Effector memory CD8-positive, alpha-beta T cell (primary cell): ENCODE data around the gene TMEM250.

Experiments used
- ATAC-seq: fragments of 150-1000 bp; cut with Tn5 transposase; replicated peaks from 2 replicates; pipeline ENCODE4 v1.10.0; 2021; ENCODE audit warnings: mild to moderate bottlenecking, moderate library complexity
- DNase-seq, 3 experiments: peaks; one replicate each; pipeline ENCODE4 v3.0.0; 2021
- H3K27ac Mint-ChIP-seq, 2 donors: one replicate each; pipeline ENCODE4 v1.8.0; 2022; ENCODE audit warnings: mild to moderate bottlenecking in 2 of 2, mixed read lengths in 2 of 2, moderate library complexity in 2 of 2
- H3K27me3 Mint-ChIP-seq, 2 donors: one replicate each; pipeline ENCODE4 v1.8.0; 2022; ENCODE audit warnings: mixed read lengths in 2 of 2
- H3K36me3 Mint-ChIP-seq: one replicate; pipeline ENCODE4 v1.8.0; 2022; ENCODE audit warnings: mild to moderate bottlenecking, moderate library complexity, mixed read lengths; ENCODE audit not compliant: insufficient read depth
- H3K4me1 Mint-ChIP-seq, 2 donors: one replicate each; pipeline ENCODE4 v1.8.0; 2022; ENCODE audit warnings: low read depth in 2 of 2, mixed read lengths in 2 of 2
- H3K4me3 Mint-ChIP-seq, 2 donors: one replicate each; pipeline ENCODE4 v1.8.0; 2022; ENCODE audit warnings: mild to moderate bottlenecking in 2 of 2, mixed read lengths in 2 of 2, moderate library complexity in 2 of 2
- H3K9me3 Mint-ChIP-seq, 2 donors: one replicate each; pipeline ENCODE4 v1.8.0; 2022; ENCODE audit warnings: mixed read lengths in 2 of 2

The TMEM250 gene

GRCh38 chr9:136081113-136081825, 37.4 kb downstream of the TMEM250 start:
- DNase-seq (no peak), ATAC-seq (no peak)
- H3K27ac Mint-ChIP-seq: no peak overlapping the region
- no peak overlapping the region for H3K4me3 Mint-ChIP-seq
- peaks cover 10% of the 10 kb centered on the region for H3K36me3 Mint-ChIP-seq
- no peaks in the 10 kb centered on the region for H3K9me3 Mint-ChIP-seq
- no peaks in the 10 kb centered on the region for H3K27me3 Mint-ChIP-seq
- H3K4me1 Mint-ChIP-seq: peaks cover 29 to 34% of the 10 kb centered on the region in 2 donors

GRCh38 chr9:136080716-136081112, 38.0 kb downstream of the TMEM250 start:
- H3K4me1 Mint-ChIP-seq: peaks cover 35 to 39% of the 10 kb centered on the region in 2 donors
- ATAC-seq (no peak), DNase-seq (no peak)
- no peaks in the 10 kb centered on the region for H3K27me3 Mint-ChIP-seq
- H3K4me3 Mint-ChIP-seq: no peak overlapping the region
- peak overlapping the region in 1 of 2 donors; percentile 81 for H3K27ac Mint-ChIP-seq
- H3K9me3 Mint-ChIP-seq: no peaks in the 10 kb centered on the region
- H3K36me3 Mint-ChIP-seq: peaks cover 10% of the 10 kb centered on the region

GRCh38 chr9:136079916-136080246, 38.8 kb downstream of the TMEM250 start:
- ATAC-seq: no peak
- H3K4me3 Mint-ChIP-seq: no peak overlapping the region
- no peak for DNase-seq
- peaks cover 38 to 41% of the 10 kb centered on the region in 2 donors for H3K4me1 Mint-ChIP-seq
- H3K9me3 Mint-ChIP-seq: no peaks in the 10 kb centered on the region
- no peaks in the 10 kb centered on the region for H3K27me3 Mint-ChIP-seq
- H3K27ac Mint-ChIP-seq: peak overlapping the region in 1 of 2 donors; percentile 81
- peaks cover 10% of the 10 kb centered on the region for H3K36me3 Mint-ChIP-seq

- Mint-ChIP-seq H3K27ac (peak overlapping the region; percentile 73 to 78), H3K9me3 (no peaks in the 10 kb centered on the region), H3K27me3 (no peaks in the 10 kb centered on the region), H3K4me1 (peaks cover 33 to 37% of the 10 kb centered on the region in 2 donors), H3K4me3 (no peak overlapping the region), H3K36me3 (peaks cover 10% of the 10 kb centered on the region)
- ATAC-seq (no peak), DNase-seq (no peak)
Measured at GRCh38 chr9:136079211-136079915, 39.3 kb downstream of the TMEM250 start.

- Mint-ChIP-seq H3K27ac (peak overlapping the region; percentile 73 to 78), H3K4me1 (peaks cover 31 to 34% of the 10 kb centered on the region in 2 donors), H3K4me3 (no peak overlapping the region), H3K27me3 (no peaks in the 10 kb centered on the region), H3K36me3 (peaks cover 8% of the 10 kb centered on the region), H3K9me3 (no peaks in the 10 kb centered on the region)
- ATAC-seq (no peak), DNase-seq (no peak)
Measured at GRCh38 chr9:136078498-136079011, 40.1 kb downstream of the TMEM250 start.

DNA sequence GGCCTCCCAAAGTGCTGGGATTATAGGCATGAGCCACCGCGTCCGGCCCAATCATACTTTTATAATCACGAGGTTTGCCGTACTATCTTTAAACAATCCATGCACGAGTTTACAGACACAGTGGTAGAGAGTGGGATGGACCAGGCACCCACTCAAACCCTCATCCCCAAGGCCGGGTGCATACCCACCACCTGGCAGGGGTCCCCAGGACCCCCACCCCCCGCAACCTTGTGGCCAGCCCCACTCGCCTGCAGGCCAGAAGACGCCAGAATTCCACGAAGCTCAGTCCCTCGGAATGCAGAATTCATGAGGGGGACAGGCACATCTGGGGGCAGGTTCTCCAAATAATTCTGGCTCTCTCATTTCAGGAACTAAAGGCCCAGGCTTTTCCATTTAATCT, 40.7 kb downstream of the TMEM250 start:
- ATAC-seq (no peak), DNase-seq (no peak)
- H3K4me3 Mint-ChIP-seq: no peak overlapping the region
- peaks cover 29 to 31% of the 10 kb centered on the region in 2 donors for H3K4me1 Mint-ChIP-seq
- H3K9me3 Mint-ChIP-seq: no peaks in the 10 kb centered on the region
- no peaks in the 10 kb centered on the region for H3K27me3 Mint-ChIP-seq
- no peak overlapping the region for H3K27ac Mint-ChIP-seq
- peaks cover 9% of the 10 kb centered on the region for H3K36me3 Mint-ChIP-seq

- H3K9me3 Mint-ChIP-seq: no peaks in the 10 kb centered on the region
- DNase-seq (no peak), ATAC-seq (no peak)
- H3K27me3 Mint-ChIP-seq: no peaks in the 10 kb centered on the region
- peaks cover 9% of the 10 kb centered on the region for H3K36me3 Mint-ChIP-seq
- peaks cover 25 to 26% of the 10 kb centered on the region in 2 donors for H3K4me1 Mint-ChIP-seq
- no peak overlapping the region for H3K27ac Mint-ChIP-seq
- no peak overlapping the region for H3K4me3 Mint-ChIP-seq
Measured at GRCh38 chr9:136077491-136077890, 41.2 kb downstream of the TMEM250 start.

- Mint-ChIP-seq H3K9me3 (no peaks in the 10 kb centered on the region), H3K4me3 (peak overlapping the region in 1 of 2 donors; percentile 9)
- ATAC-seq: peak; percentile 27
Measured at GRCh38 chr9:136075881-136076678, 42.6 kb downstream of the TMEM250 start.

DNA sequence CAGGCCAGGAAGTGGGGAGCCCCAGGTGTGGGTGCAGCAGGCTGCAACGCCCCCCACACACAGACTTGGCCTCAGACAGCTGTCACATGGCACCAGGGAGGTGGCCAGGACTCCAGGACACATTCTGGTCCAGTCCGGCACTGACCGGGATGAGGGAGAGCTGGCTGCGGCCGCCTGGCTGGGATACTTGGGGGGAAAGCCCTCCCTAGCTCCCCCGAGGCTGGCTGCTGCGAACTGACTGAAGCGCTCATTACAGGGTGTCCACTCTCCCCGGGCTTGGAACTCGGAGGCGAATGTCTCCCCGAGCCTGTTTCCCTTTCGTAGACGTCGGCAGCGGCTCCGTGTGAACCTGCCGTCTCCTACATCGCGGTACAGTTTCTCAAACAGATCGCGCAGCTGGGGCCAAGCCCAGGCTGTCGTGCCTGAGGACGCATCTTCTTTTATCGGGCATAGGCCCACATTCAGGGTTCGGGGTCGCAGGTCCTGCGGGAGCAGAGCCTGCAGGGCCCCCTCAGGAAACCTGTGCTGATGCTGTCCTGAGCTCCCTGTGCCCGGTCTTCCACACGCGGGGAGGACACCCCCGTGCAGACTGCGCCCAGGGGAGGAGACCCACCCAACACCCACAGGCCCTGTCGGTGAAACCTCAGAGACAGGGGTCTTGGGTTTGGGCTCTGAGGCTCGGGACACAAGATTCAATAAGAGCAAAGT, 43.4 kb downstream of the TMEM250 start:
- Mint-ChIP-seq H3K9me3 (no peaks in the 10 kb centered on the region), H3K4me3 (no peak overlapping the region), H3K36me3 (peaks cover 13% of the 10 kb centered on the region), H3K27ac (peak overlapping the region in 1 of 2 donors; percentile 13), H3K4me1 (peaks cover 22 to 33% of the 10 kb centered on the region in 2 donors), H3K27me3 (no peaks in the 10 kb centered on the region)
- ATAC-seq: no peak
- no peak for DNase-seq

More at GRCh38 chr9:136075881-136076678, 42.6 kb downstream of the TMEM250 start:
- Mint-ChIP-seq H3K27ac (peak overlapping the region; percentile 13 to 71), H3K36me3 (peaks cover 9% of the 10 kb centered on the region), H3K4me1 (peaks cover 25 to 30% of the 10 kb centered on the region in 2 donors), H3K27me3 (no peaks in the 10 kb centered on the region)
- no peak for DNase-seq

- DNase-seq: no peak
- Mint-ChIP-seq H3K27me3 (no peaks in the 10 kb centered on the region), H3K36me3 (peaks cover 13% of the 10 kb centered on the region), H3K27ac (no peak overlapping the region), H3K9me3 (no peaks in the 10 kb centered on the region), H3K4me3 (no peak overlapping the region), H3K4me1 (peaks cover 22 to 34% of the 10 kb centered on the region in 2 donors)
- ATAC-seq: no peak
Measured at GRCh38 chr9:136074706-136075105, 44.0 kb downstream of the TMEM250 start.
